Glomerular visceral epithelial cell (primary cell): ENCODE data around the gene SMIM20.
A peak's percentile ranks its signal among the peaks of the same experiment; 100 is the strongest.

Experiments used
- DNase-seq: peaks from one replicate; pipeline ENCODE4 v3.0.0-alpha.2; 2016; ENCODE audit errors: extremely low spot score

The SMIM20 gene

GRCh38 chr4:25926462-25926861, 12.4 kb downstream of the SMIM20 start:
- no peak for DNase-seq

GRCh38 chr4:25927361-25928195, 13.6 kb downstream of the SMIM20 start:
- no peak for DNase-seq

GRCh38 chr4:25928379-25929297, 14.6 kb downstream of the SMIM20 start:
- DNase-seq = no peak

DNA sequence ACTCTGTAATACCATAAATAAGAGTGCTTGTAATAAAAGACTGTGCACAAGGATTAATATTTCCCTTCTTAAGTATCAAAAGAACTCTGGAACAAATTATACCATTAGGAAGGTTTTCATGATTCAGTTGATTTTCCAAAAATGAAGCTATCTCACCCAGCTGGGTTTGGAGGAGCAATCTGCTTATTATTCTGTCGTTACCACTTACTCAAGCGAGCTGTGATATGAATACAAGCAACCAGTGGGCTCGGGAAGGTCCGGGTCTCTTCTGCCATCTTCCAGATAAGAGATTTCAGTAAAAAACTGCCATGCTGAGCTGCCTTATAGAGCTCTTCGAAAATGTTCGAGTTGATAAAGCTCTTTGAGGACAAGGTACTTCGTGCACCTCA, 15.3 kb downstream of the SMIM20 start:
- DNase-seq = no peak

DNA sequence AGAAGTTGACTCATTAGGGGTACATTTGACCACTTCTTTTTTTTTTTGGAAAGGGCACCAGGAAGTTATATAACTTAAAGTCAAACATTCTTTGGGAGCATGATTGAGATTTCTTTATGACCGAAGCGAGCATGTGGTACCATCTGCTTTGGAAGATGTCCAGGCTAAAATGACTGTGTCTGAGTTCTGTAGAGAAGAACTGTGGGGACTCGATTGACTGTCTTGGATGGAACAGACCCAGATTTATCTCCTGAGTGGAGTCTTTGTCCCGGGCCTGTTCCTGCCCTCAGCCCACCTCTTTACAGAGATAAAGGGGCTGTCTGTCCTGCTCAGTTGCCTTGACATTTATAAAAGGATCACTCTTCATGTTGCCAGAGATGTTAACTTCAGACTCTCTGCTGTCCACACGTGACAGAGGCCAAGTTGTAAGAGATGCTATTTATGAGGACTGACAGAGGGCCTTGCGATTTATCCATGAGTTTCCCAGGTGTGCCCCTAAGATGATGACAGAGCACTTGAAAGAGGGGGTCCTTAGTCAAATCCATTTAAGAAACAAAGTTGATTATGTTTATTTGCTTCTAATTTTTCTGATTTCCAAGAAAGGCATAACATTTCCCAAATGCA, 16.8 kb downstream of the SMIM20 start:
- no peak for DNase-seq

- no peak for DNase-seq
These were observed 22.7 kb downstream of the SMIM20 start for GRCh38 chr4:25936696-25937095.

- no peak for DNase-seq
These were observed 23.8 kb downstream of the SMIM20 start for GRCh38 chr4:25937801-25938200.

DNA sequence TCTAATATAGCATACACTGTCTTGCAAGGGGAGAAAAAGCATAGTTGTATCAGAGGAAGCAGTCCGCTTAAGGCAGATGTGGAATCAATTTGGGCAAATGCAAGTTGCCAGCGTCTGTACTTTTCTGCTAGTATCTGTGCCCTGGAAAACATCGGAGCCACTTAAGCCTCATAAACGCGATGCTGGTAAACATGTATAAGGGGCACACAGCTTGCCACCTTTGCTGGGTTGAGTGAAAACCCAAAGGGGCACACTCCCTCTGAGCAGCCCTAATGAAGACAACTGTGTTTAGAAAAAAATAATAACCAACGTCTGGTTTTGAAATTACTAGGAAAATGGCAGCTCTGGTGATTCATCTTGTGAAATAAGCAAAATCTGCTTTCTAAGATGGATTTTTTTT, 24.3 kb downstream of the SMIM20 start:
- DNase-seq = no peak

- peak; percentile 25 for DNase-seq
These were observed 24.8 kb downstream of the SMIM20 start for GRCh38 chr4:25938787-25939186.

DNA sequence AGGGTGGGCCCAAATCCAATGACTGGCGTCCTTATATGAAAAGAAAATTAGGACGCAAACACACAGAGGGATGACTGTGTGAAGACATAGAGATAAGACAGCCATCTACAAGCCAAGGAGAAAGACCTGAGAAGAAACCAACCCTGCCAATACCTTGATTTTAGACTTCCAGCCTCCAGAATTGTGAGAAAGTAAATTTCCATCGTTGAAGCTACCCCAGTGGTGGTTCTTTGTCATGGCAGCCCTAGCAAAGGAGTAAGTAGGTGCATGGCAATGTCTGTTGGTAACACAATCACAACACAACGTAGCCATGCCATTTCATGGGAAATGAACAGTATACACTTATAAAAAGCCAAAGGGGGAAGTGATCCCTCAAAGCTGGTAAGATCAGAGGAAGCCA, 25.3 kb downstream of the SMIM20 start:
- DNase-seq = no peak

- DNase-seq = no peak
These were observed 27.6 kb downstream of the SMIM20 start for GRCh38 chr4:25941457-25942221.

- no peak for DNase-seq
These were observed 29.3 kb downstream of the SMIM20 start for GRCh38 chr4:25943312-25943711.

- no peak for DNase-seq
These were observed 29.8 kb downstream of the SMIM20 start for GRCh38 chr4:25943805-25944204.

DNA sequence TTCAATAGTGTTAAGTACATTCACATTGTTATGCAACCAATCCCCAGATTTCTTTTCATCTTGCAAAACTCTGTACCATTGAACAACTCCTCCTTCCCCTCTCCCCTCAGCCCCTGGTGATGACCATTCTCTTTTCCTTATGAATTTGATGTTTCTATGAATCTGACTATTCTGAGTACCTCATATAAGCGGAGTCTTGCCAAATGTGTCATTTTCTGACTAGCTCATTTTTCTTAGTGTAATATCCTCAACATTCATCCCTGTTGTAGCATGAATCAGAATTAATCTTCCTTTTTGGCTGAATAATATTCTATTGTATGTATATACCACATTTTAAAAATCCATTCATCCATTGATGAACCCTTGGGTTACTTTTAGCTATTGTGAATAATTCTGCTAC, 34.0 kb downstream of the SMIM20 start:
- DNase-seq = no peak

- DNase-seq = no peak
These were observed 35.2 kb downstream of the SMIM20 start for GRCh38 chr4:25949173-25949748.

DNA sequence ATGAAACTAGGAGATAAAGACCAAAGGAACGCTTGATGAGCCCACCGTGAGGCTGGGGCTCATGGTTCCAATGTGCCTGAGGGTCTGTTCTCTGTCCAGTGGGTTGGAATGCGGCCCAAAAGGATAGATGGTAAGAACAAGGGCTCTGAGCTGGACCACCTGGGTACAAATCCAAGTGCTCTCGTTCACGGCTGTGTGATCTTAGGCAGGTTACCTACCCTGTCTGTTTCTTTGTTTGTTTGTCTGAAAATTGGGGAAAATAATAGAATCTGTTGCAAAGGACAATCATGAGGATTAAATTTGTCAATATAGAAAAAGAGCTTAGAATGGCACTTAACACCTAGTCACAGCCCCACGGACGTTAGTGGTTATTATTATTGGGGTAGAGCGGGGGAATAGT, 36.0 kb downstream of the SMIM20 start:
- no peak for DNase-seq

GRCh38 chr4:25950461-25951389, 36.7 kb downstream of the SMIM20 start:
- DNase-seq = no peak

GRCh38 chr4:25951390-25951952, 37.5 kb downstream of the SMIM20 start:
- no peak for DNase-seq

GRCh38 chr4:25953740-25954139, 39.7 kb downstream of the SMIM20 start:
- DNase-seq = peak; percentile 45
